Stimulated activated memory B cell treated with anti-CD40 and anti-IgM and Interleukin-4, amounts not matched to agents 10 μg/mL and 1 μg/mL and 100 μg/mL, for 72 hours (primary cell): ENCODE results near the gene SLC25A36.
A peak's percentile ranks its signal among the peaks of the same experiment; 100 is the strongest.

ENCODE experiments used
- ATAC-seq: fragments of 150-1000 bp; cut with Tn5 transposase; 2 replicates; pipeline ENCODE4 v1.10.0; 2021
- H3K27ac Mint-ChIP-seq: one replicate; pipeline ENCODE4 v1.8.0; 2022; ENCODE audit warnings: mild to moderate bottlenecking, mixed read lengths
- H3K27me3 Mint-ChIP-seq: one replicate; pipeline ENCODE4 v1.8.0; 2022; ENCODE audit warnings: mixed read lengths
- H3K36me3 Mint-ChIP-seq: one replicate; pipeline ENCODE4 v1.8.0; 2022; ENCODE audit warnings: mixed read lengths
- H3K4me1 Mint-ChIP-seq: one replicate; pipeline ENCODE4 v1.8.0; 2022; ENCODE audit warnings: mixed read lengths
- H3K4me3 Mint-ChIP-seq: one replicate; pipeline ENCODE4 v1.8.0; 2022; ENCODE audit warnings: mild to moderate bottlenecking, moderate library complexity, mixed read lengths
- H3K9me3 Mint-ChIP-seq: one replicate; pipeline ENCODE4 v1.8.0; 2022; ENCODE audit warnings: mixed read lengths

Gene SLC25A36, protein sequence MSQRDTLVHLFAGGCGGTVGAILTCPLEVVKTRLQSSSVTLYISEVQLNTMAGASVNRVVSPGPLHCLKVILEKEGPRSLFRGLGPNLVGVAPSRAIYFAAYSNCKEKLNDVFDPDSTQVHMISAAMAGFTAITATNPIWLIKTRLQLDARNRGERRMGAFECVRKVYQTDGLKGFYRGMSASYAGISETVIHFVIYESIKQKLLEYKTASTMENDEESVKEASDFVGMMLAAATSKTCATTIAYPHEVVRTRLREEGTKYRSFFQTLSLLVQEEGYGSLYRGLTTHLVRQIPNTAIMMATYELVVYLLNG

DNA sequence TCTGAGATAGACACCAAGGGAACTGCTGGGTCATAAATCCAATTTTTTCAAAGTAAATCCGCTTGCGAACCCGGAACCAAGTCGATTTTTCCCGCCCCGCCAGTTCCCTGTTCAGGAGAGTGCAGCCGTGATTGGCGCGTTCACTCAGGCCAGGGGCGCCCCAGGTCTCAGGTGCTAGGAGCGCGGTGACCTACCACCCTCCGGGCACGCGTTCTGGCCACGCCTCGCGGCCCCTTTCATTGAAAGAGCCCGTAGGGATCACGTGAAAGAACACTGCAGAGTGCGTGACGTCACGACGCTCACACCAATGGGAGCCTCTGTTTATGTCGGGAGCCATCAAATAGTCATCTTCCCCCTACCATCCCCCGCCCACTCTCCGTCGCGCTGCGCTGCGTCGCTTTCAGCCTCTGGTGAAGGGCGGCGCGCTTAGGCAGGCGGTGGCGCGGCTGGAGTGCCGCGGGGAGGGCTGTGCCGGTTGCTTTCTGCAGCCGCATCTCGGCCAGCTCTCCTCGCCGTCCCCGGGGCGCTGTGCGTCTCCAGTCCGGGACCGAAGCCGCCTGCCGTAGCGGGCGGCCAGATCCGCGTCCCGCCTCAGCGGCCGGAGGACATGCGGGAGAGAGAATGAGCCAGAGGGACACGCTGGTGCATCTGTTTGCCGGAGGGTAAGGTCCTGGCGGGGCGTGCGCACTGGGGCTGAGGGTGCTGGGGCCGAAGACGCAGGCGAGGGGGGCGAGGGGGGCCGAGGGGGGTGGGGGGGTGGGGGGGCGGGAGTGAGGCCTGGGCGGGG lies at the start of gene SLC25A36:
SLC25A36 (plus strand) TSS at position 403 of the 787 bp plus-strand sequence; CDS start at position 622, 219 bp downstream.
- H3K36me3 Mint-ChIP-seq = peaks cover 4% of the 10 kb centered on the region
- H3K27ac Mint-ChIP-seq = peak within 1 kb of the TSS; percentile 98
- peaks cover 46% of the 10 kb centered on the region for H3K4me1 Mint-ChIP-seq
- H3K27me3 Mint-ChIP-seq = no peaks in the 10 kb centered on the region
- H3K9me3 Mint-ChIP-seq = peaks cover 2% of the 10 kb centered on the region
- peak within 1 kb of the TSS; percentile 99 for H3K4me3 Mint-ChIP-seq
- ATAC-seq = peak; percentile 99

DNA sequence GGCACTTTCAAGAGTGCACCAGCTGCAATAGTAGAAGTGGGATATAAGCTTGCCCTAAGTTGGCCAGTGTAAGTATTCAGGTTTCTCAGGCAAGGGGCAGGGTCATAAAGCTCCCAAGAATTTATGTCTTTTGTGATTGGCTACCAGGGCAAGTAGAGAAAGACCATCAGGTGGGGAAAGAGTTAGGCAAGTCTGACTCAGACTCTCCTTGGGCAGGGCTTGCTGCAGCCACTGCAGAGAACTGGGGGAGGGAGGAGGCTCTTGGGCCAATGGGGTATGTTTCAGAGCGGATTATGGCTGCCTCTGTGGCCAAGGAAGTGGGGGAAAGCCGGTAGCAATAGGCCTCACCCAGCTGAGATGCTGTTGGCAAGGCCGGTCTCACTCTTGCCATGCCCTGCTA lies 44.6 kb upstream of the SLC25A36 start:
- no peak overlapping the region for H3K4me3 Mint-ChIP-seq
- no peaks in the 10 kb centered on the region for H3K4me1 Mint-ChIP-seq
- H3K27me3 Mint-ChIP-seq = peaks cover 43% of the 10 kb centered on the region
- no peaks in the 10 kb centered on the region for H3K9me3 Mint-ChIP-seq
- H3K36me3 Mint-ChIP-seq = no peaks in the 10 kb centered on the region
- ATAC-seq = no peak
- H3K27ac Mint-ChIP-seq = no peak overlapping the region

DNA sequence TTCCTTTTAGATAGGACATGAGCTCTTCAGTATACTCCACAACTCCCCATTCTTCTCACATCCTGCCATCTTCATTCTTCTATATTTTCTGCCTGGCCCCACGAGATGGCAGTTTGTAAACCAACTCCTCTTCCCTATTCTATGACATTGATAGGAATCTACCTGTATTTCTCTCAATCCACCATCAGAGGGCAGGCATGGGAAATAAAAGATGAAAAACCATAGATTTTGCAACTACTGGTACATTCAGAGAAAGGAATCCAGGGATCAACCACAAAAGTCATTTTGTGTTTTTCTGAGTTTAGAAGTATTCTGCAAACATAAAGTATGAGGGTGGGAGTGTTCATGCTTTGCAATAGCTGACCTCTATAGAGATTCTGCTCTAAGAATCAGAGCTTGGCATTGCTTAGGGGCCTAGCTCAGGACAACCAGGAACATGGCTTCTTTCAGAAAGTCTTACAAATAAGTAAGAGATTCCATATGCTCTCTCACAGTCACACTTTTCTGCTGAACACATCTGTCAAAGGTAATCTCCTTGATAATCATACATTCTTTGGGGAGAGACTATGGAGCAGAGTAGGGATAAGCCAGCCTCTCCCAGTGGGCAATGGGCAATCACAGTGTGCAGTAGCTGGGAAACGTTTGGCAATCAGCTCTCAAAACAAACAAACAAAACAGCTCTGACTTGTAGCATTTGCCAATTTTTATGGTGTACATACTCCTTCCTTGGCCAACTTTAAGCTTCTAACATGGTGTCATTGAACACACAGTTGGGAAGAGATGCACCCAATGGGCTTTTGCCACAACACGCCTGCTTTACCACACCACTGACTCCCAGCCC lies 43.1 kb upstream of the SLC25A36 start:
- Mint-ChIP-seq H3K27ac (no peak overlapping the region), H3K36me3 (no peaks in the 10 kb centered on the region), H3K4me1 (no peaks in the 10 kb centered on the region), H3K9me3 (no peaks in the 10 kb centered on the region), H3K4me3 (no peak overlapping the region), H3K27me3 (peaks cover 43% of the 10 kb centered on the region)
- ATAC-seq = no peak

DNA sequence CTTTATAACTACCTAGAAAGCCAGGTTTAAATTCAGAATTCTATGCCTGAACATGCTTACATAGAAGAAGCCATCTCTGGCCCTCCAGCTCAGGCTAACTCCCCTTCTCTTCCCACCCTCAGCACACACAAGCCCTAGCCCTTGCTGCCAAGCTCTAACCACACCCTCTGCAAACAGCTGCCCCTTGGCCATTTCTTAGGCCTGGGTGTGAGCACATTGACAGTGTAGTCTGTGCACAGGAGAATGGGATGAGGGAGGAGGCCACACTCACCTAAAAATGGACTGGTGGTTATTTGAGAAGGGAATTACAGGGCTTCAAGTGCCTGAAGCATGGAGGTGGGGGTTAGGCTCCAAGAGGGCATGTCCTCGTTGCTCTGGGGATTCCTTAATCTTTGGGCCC lies 42.3 kb upstream of the SLC25A36 start:
- Mint-ChIP-seq H3K27me3 (peaks cover 35% of the 10 kb centered on the region), H3K4me3 (no peak overlapping the region), H3K4me1 (no peaks in the 10 kb centered on the region), H3K27ac (no peak overlapping the region), H3K9me3 (no peaks in the 10 kb centered on the region), H3K36me3 (no peaks in the 10 kb centered on the region)
- ATAC-seq = no peak

DNA sequence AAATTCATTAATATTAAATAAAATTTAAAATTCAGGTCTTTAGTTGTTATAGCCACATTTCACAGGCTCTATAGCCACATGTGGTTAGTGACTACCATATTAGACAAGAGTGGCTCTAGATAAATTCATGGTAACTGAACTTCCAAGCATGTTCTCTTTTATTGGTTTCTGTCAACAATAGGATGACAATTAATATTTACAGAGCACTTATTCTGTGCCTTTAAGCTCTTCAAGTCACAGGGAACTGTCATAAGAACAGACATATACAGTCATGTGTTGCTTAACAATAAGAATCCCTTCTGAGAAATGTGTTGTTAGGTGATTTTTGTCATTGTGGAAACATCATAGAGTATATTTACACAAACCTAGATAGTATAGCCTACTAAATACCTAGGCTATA lies 38.8 kb upstream of the SLC25A36 start:
- no peak for ATAC-seq
- Mint-ChIP-seq H3K9me3 (no peaks in the 10 kb centered on the region), H3K36me3 (no peaks in the 10 kb centered on the region), H3K4me1 (no peaks in the 10 kb centered on the region), H3K27me3 (peaks cover 2% of the 10 kb centered on the region), H3K27ac (no peak overlapping the region), H3K4me3 (no peak overlapping the region)

DNA sequence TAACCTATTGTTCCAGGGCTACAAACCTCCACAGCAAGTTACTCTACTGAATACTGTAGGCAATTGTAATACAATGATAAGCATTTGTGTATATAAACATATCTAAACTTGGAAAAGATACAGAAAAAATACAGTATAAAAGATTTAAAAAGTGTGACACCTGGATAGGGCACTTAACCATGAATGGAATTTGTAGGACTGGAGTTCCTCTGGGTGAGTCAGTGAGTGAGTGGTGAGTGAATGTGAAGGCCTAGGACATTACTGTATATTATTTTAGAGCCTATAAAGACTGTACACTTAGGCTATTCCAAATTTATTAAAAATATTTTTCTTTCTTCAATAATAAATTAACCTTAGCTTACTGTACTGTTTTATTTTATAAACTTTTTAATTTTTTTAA lies 38.4 kb upstream of the SLC25A36 start:
- Mint-ChIP-seq H3K9me3 (no peaks in the 10 kb centered on the region), H3K36me3 (no peaks in the 10 kb centered on the region), H3K4me1 (no peaks in the 10 kb centered on the region), H3K27ac (no peak overlapping the region), H3K4me3 (no peak overlapping the region), H3K27me3 (no peaks in the 10 kb centered on the region)
- ATAC-seq = no peak

DNA sequence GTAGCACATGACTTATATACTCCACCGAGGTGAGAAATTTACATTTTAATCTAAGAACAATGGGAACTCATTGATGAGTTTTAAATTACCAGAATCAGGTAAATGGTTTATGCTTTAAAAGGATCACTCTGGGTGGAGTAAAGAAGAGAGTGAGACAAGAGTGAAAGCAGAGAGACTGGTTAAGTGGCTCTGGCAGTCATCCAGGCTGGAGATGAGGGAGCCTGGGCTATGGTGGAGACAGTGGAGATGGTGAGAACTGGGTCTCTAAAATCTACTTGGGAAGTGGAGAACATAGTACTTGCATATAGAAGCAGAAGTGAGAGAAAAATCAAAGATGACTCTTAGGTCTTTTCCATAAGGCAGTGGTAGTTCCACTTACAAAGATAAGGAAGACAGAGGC lies 37.1 kb upstream of the SLC25A36 start:
- Mint-ChIP-seq H3K27ac (no peak overlapping the region), H3K36me3 (no peaks in the 10 kb centered on the region), H3K4me1 (no peaks in the 10 kb centered on the region), H3K9me3 (no peaks in the 10 kb centered on the region), H3K27me3 (no peaks in the 10 kb centered on the region), H3K4me3 (no peak overlapping the region)
- ATAC-seq = no peak

DNA sequence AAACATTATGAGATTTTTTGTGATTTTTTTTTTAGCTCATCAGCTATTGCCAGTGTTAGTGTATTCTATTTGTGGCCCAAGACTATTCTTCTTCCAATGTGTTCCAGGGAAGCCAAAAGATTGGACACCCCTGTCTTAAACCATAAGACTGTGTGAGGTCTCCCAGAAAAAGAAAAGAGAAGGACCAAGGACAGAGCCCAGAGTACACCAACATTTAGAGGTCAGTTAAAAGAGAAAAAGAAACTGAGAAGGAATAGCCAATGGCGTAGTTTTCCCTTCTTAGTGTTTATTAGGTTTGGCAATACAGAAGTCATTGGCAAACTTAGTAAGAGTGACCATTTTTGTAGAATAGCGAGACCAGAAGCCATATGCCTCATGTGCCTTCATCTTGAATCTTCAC lies 36.1 kb upstream of the SLC25A36 start:
- ATAC-seq = no peak
- no peak overlapping the region for H3K27ac Mint-ChIP-seq
- no peaks in the 10 kb centered on the region for H3K4me1 Mint-ChIP-seq
- H3K27me3 Mint-ChIP-seq = peaks cover 7% of the 10 kb centered on the region
- no peaks in the 10 kb centered on the region for H3K9me3 Mint-ChIP-seq
- no peak overlapping the region for H3K4me3 Mint-ChIP-seq
- H3K36me3 Mint-ChIP-seq = no peaks in the 10 kb centered on the region

DNA sequence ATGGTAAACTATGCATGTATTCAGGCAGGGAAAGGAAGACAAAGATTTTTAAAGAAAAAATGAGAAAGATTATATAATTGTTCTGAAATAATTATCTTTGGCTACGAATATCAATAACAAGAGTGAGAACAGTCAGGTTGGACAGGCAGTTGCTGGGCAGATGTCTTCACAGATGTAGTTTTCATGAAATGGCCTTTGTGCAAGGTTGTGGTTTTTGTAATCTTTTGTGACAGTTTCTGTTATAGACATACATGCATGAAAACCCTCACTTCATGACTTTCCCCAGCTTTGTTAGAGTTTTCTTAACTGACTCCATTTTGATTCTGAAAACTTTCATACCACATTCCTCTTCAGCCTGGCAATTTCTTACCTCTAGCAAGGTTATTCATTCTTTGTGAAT lies 34.9 kb upstream of the SLC25A36 start:
- no peak for ATAC-seq
- H3K9me3 Mint-ChIP-seq = no peaks in the 10 kb centered on the region
- H3K27me3 Mint-ChIP-seq = peaks cover 7% of the 10 kb centered on the region
- no peak overlapping the region for H3K27ac Mint-ChIP-seq
- H3K36me3 Mint-ChIP-seq = no peaks in the 10 kb centered on the region
- H3K4me3 Mint-ChIP-seq = no peak overlapping the region
- H3K4me1 Mint-ChIP-seq = no peaks in the 10 kb centered on the region

DNA sequence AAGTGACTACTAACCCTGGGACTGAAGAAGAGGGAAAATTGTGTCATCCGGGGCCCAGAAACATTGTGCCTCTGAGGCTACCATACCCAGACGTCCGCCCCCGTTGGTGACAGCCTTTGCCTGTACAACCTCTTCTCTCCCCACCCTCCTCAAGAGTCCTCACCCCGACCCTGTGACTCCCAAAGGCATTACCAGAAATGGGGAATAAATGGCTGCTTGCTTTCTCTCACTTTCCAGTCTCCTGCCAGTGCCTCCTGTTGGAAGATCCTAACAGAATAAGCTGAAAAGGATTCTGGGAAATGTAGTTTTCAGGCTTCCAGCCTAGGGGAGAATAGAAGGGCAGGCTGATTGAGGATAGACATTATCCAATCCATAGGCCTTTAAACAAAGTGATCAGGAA lies 30.8 kb upstream of the SLC25A36 start:
- Mint-ChIP-seq H3K27me3 (peaks cover 26% of the 10 kb centered on the region), H3K9me3 (no peaks in the 10 kb centered on the region), H3K4me3 (peak overlapping the region; percentile 57), H3K36me3 (no peaks in the 10 kb centered on the region), H3K27ac (no peak overlapping the region), H3K4me1 (no peaks in the 10 kb centered on the region)
- ATAC-seq = no peak

DNA sequence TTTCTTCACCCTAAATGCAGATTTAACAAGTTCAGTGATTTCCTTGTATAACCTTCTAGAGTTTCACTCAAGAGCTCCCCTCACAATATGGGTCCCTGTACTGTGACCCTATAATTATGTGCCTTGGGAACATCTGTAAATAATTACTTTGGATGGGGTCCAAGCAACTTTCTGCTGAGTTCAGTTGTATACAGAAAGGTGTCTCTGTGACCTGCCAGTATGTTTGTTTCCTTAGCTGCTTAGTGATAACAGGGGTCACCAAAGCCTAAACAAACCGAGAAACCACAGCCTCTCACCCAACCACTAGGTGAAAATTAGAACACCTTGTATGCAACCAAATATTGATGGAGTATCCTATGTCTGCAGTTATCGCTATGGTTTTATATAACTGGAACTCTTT lies 29.8 kb upstream of the SLC25A36 start:
- no peak overlapping the region for H3K27ac Mint-ChIP-seq
- H3K27me3 Mint-ChIP-seq = peaks cover 36% of the 10 kb centered on the region
- ATAC-seq = no peak
- H3K9me3 Mint-ChIP-seq = no peaks in the 10 kb centered on the region
- no peaks in the 10 kb centered on the region for H3K4me1 Mint-ChIP-seq
- H3K36me3 Mint-ChIP-seq = no peaks in the 10 kb centered on the region
- no peak overlapping the region for H3K4me3 Mint-ChIP-seq

DNA sequence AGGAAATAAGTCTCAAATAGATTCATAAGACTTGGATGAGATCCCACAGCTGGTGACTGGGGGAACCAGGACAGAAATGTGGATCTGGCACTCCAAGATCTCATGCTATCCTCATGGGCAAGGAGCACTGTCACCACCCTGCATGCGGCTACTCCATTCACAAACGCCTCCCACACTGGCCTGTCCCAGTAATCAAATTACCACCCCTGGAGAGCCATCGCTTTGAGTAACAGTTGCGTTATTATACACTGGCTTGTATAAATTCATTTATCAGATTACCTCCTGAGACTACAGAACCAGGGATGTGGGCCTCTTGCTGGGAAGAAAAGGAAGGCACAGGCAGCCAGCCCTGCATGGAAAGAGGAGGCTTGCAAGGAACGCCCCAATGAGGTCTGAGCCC lies 27.9 kb upstream of the SLC25A36 start:
- Mint-ChIP-seq H3K36me3 (no peaks in the 10 kb centered on the region), H3K4me3 (no peak overlapping the region), H3K27me3 (peaks cover 53% of the 10 kb centered on the region), H3K9me3 (no peaks in the 10 kb centered on the region), H3K27ac (no peak overlapping the region), H3K4me1 (no peaks in the 10 kb centered on the region)
- ATAC-seq = no peak

DNA sequence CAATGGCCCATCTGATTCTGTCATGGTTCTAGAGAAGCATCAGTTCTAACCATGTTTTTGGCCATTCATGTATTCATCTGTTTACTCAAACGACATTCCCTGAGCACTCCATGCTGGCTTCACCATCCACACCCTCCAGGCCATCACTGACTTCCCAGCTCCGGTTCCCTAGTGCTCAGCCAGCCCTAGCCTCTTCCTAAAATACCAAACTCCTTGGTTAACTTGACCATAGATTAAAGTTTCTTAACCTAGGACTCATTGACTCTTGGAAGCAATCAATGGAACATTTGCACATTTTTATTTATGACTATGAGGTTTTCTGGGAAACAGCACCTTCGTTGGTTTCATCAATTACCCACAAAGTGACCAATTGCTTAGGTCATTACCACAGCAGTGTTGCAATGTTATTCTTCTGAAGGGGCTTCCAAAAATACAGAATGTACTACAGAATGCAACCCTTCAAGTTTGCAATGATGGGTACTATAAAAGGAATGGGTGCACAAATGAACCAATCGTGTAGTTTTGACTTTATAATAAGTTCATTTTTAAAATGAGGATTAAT lies 27.2 kb upstream of the SLC25A36 start:
- H3K9me3 Mint-ChIP-seq = no peaks in the 10 kb centered on the region
- peaks cover 60% of the 10 kb centered on the region for H3K27me3 Mint-ChIP-seq
- no peaks in the 10 kb centered on the region for H3K4me1 Mint-ChIP-seq
- no peak overlapping the region for H3K4me3 Mint-ChIP-seq
- H3K36me3 Mint-ChIP-seq = no peaks in the 10 kb centered on the region
- ATAC-seq = no peak
- no peak overlapping the region for H3K27ac Mint-ChIP-seq

DNA sequence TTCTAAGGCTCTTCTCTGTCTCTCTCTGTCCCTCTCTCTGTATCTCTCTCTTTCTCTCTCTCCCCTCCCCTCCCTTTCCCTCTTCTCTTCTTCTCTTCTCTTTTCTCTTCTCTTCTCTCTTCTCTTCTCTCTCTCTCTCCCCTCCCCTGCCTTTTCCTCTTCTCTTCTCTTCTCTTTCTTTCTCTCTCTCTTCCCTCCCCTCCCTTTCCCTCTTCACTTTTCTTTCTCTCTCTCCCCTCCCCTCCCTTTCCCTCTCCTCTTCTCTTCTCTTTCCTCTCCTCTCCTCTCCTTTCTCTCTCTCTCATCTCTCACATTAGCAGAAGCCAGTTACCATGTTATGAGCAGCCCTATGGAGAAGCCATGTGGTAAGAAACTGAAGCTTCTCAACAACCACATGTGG lies 25.0 kb upstream of the SLC25A36 start:
- Mint-ChIP-seq H3K27me3 (peaks cover 60% of the 10 kb centered on the region), H3K4me1 (no peaks in the 10 kb centered on the region), H3K4me3 (no peak overlapping the region), H3K36me3 (no peaks in the 10 kb centered on the region), H3K9me3 (no peaks in the 10 kb centered on the region), H3K27ac (no peak overlapping the region)
- ATAC-seq = no peak

DNA sequence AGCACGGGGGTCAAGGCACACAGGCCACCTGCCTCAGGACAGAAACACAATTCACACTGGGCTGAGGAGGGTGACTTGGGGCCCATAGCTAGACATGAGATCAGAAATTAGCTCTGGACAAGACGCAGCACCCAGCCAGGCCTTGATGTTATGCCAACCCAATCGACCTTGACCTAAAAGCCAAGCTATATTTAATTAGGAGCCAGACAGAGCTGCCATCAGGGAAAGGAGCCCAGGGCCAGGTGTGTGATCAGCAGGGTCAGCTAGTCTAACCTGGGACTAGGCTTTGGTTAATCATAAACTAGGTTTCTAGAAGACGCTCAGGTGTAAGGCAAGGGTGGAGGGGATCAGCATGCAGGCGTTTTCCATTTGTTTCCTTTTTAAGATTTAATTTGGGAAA lies 23.9 kb upstream of the SLC25A36 start:
- Mint-ChIP-seq H3K4me1 (no peaks in the 10 kb centered on the region), H3K4me3 (no peak overlapping the region), H3K36me3 (no peaks in the 10 kb centered on the region), H3K27ac (no peak overlapping the region), H3K9me3 (no peaks in the 10 kb centered on the region), H3K27me3 (peaks cover 60% of the 10 kb centered on the region)
- no peak for ATAC-seq
